Measurements from ENCODE around the gene CDCA8.

The CDCA8 gene

GRCh38 chr1:37692078-37692833 lies at the start of gene CDCA8:
TSS of gene CDCA8 (plus strand) at chr1:37692516. CDS start at chr1:37692691, 175 bp downstream.
- peak; percentile 99 for DNase-seq

GRCh38 chr1:37647281-37647680 lies 45.0 kb upstream of the CDCA8 start:
- DNase-seq: no peak

- DNase-seq: no peak
These were observed 42.1 kb upstream of the CDCA8 start for GRCh38 chr1:37650173-37650572.

GRCh38 chr1:37650721-37651120 lies 41.6 kb upstream of the CDCA8 start:
- no peak for DNase-seq

GRCh38 chr1:37651803-37652202 lies 40.5 kb upstream of the CDCA8 start:
- DNase-seq: no peak

GRCh38 chr1:37652976-37653375 lies 39.3 kb upstream of the CDCA8 start:
- no peak for DNase-seq

GRCh38 chr1:37653906-37654305 lies 38.4 kb upstream of the CDCA8 start:
- DNase-seq: no peak

- no peak for DNase-seq
These were observed 37.0 kb upstream of the CDCA8 start for GRCh38 chr1:37655274-37655673.

GRCh38 chr1:37656026-37656425 lies 36.3 kb upstream of the CDCA8 start:
- no peak for DNase-seq

GRCh38 chr1:37656881-37657280 lies 35.4 kb upstream of the CDCA8 start:
- DNase-seq: no peak

GRCh38 chr1:37657620-37658412 lies 34.5 kb upstream of the CDCA8 start:
- DNase-seq: no peak

- DNase-seq: no peak
These were observed 33.8 kb upstream of the CDCA8 start for GRCh38 chr1:37658486-37658885.

- DNase-seq: no peak
These were observed 31.7 kb upstream of the CDCA8 start for GRCh38 chr1:37660664-37661063.

- no peak for DNase-seq
These were observed 30.9 kb upstream of the CDCA8 start for GRCh38 chr1:37661401-37661800.

- DNase-seq: no peak
These were observed 30.1 kb upstream of the CDCA8 start for GRCh38 chr1:37662031-37662755.

- DNase-seq: no peak
These were observed 28.8 kb upstream of the CDCA8 start for GRCh38 chr1:37663426-37664000.

- no peak for DNase-seq
These were observed 26.0 kb upstream of the CDCA8 start for GRCh38 chr1:37666241-37666867.

GRCh38 chr1:37667023-37667671 lies 25.2 kb upstream of the CDCA8 start:
- DNase-seq: no peak

- DNase-seq: no peak
These were observed 22.2 kb upstream of the CDCA8 start for GRCh38 chr1:37670133-37670532.

- DNase-seq: no peak
These were observed 21.1 kb upstream of the CDCA8 start for GRCh38 chr1:37671261-37671660.

GRCh38 chr1:37672136-37672870 lies 20.0 kb upstream of the CDCA8 start:
- no peak for DNase-seq

Data from CD4-positive, alpha-beta T cell treated with Interleukin-10 for 1 hour (primary cell).